ENCODE results near the gene FRAS1.

DNA sequence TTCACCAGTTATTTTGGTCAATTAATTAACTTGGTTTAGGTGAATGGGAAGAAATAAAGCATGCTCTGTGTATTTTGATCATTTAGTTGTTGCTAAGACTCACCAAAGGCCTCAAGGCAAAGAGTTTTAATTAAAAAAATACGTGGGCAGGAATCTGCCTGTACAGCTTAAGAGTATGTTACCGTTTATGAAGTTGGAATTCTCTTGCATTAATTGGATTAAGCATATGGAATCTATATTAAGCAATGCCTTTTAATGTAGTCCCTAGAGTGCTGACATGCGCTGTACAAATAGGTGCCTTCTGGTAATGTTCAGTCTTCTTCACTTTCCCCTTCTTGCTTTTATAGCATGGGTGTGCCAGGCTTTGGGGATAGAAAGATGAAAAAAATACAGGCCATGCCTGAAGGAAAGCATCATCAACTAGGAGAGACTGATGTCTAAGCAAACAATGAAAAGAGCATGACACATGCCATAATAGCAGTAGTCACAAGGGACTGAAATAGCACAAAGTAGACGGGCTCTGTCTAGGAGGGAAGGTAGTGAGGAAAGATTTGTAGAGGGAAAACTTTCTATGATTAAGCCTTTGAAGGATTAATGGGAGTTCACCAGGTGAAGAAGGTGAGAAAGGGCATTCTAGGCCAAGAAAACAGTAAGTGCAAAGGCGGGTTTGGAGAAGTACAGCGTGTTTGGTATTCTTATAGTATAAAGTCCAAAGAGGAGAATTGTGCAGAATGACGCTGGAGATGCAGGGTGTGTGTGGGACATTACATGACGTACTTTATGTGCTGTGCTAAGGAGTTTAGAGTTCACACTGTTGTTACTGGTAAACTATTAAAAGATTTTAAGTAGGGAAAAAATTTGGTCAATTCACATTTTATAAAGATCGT is 268.4 kb downstream of the FRAS1 start:
- TF ChIP-seq, protein P1, sequence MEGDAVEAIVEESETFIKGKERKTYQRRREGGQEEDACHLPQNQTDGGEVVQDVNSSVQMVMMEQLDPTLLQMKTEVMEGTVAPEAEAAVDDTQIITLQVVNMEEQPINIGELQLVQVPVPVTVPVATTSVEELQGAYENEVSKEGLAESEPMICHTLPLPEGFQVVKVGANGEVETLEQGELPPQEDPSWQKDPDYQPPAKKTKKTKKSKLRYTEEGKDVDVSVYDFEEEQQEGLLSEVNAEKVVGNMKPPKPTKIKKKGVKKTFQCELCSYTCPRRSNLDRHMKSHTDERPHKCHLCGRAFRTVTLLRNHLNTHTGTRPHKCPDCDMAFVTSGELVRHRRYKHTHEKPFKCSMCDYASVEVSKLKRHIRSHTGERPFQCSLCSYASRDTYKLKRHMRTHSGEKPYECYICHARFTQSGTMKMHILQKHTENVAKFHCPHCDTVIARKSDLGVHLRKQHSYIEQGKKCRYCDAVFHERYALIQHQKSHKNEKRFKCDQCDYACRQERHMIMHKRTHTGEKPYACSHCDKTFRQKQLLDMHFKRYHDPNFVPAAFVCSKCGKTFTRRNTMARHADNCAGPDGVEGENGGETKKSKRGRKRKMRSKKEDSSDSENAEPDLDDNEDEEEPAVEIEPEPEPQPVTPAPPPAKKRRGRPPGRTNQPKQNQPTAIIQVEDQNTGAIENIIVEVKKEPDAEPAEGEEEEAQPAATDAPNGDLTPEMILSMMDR (conservative IDR thresholded peaks at IDR 0.05), result no peak
- TF ChIP-seq EZH2 (IDR thresholded peaks at IDR 0.05; ENCODE audit: low read depth), result no peak
